T-cell (primary cell): ENCODE results near the gene TBX6. TPM values are rescaled to one million over a fixed set of nuclear protein-coding genes. Genes with fewer than 3 reads are reported as not detected.
"Not testable (repeated sequence)": the region's sequence is repeated elsewhere in the genome, so short reads cannot be mapped to it uniquely, and the experiment has no call there.

Experiments used
- ATAC-seq, 4 experiments: fragments of 200-7000 bp in 3 of 4; fragments of 150-1000 bp in 1 of 4; cut with Tn5 transposase; replicated peaks in 1 of 4; 1 replicate in 3 of 4; 2 replicates in 1 of 4; pipeline ENCODE4 v1.10.0; 2021; ENCODE audit warnings: moderate library complexity in 3 of 4, mild to moderate bottlenecking in 2 of 4, moderate number of reproducible peaks in 1 of 4
- CTCF ChIA-PET, 2 donors: fragments of 300-600 bp; sonication (Branson Sonifier 250); formaldehyde crosslinking; loops; one replicate each; lab custom pipeline; 2022; ENCODE audit warnings: antibody characterized with exemption in 2 of 2; lab: Charles Lee
- POLR2A ChIA-PET, 2 donors: fragments of 300-600 bp; sonication (Branson Sonifier 250); formaldehyde crosslinking; loops; one replicate each; lab custom pipeline; 2022; ENCODE audit warnings: antibody characterized with exemption in 2 of 2; lab: Charles Lee
- DNase-seq, 35 experiments: peaks; one replicate each; pipeline versions ENCODE4 v3.0.0 to v3.0.0-alpha.2; 2013 to 2023
- H3K27ac ChIP-seq: one replicate; pipeline ENCODE4 v1.5.1; 2013; ENCODE audit warnings: low read length
- H3K27me3 ChIP-seq, 2 experiments: replicated peaks in 1 of 2; 1 replicate in 1 of 2; 2 replicates in 1 of 2; pipeline versions ENCODE4 v1.6.1 to v1.7.0; 2013; ENCODE audit warnings: low read length in 1 of 2, mixed read lengths in 1 of 2; ENCODE audit not compliant: control insufficient read depth in 2 of 2, insufficient read depth in 2 of 2; ENCODE audit errors: extremely low read depth in 1 of 2
- H3K36me3 ChIP-seq, 2 donors: 1 replicate in 1 of 2; 2 replicates in 1 of 2; pipeline versions ENCODE4 v1.6.1 to v1.7.0; 2013; ENCODE audit warnings: low read length in 1 of 2; ENCODE audit not compliant: control insufficient read depth in 2 of 2, insufficient read depth in 1 of 2; ENCODE audit errors: extremely low read depth in 1 of 2
- H3K4me1 ChIP-seq, 2 experiments: 1 replicate in 1 of 2; 2 replicates in 1 of 2; pipeline versions ENCODE4 v1.6.1 to v1.7.0; 2013; ENCODE audit warnings: low read length in 2 of 2, mixed read lengths in 1 of 2; ENCODE audit not compliant: insufficient read depth in 2 of 2, control insufficient read depth in 1 of 2; ENCODE audit errors: extremely low read depth in 1 of 2
- H3K4me3 ChIP-seq, 2 donors: 1 replicate in 1 of 2; 2 replicates in 1 of 2; pipeline versions ENCODE4 v1.5.1 to v1.7.0; 2013; ENCODE audit warnings: mild to moderate bottlenecking in 2 of 2, low read length in 1 of 2, moderate library complexity in 1 of 2; ENCODE audit not compliant: control insufficient read depth in 1 of 2; ENCODE audit errors: extremely low read depth in 1 of 2
- H3K9me3 ChIP-seq: 2 replicates; pipeline ENCODE4 v1.7.0; 2013
- H3K27ac Mint-ChIP-seq, 2 donors: one replicate each; pipeline ENCODE4 v1.8.0; 2020 to 2021; ENCODE audit warnings: mild to moderate bottlenecking in 2 of 2, mixed read lengths in 2 of 2
- H3K27me3 Mint-ChIP-seq, 2 donors: one replicate each; pipeline ENCODE4 v1.8.0; 2021 to 2022; ENCODE audit warnings: mixed read lengths in 2 of 2
- H3K36me3 Mint-ChIP-seq: one replicate; pipeline ENCODE4 v1.8.0; 2021; ENCODE audit warnings: mixed read lengths
- H3K4me1 Mint-ChIP-seq, 3 donors: one replicate each; pipeline ENCODE4 v1.8.0; 2020 to 2022; ENCODE audit warnings: mixed read lengths in 3 of 3, mild to moderate bottlenecking in 1 of 3
- H3K4me3 Mint-ChIP-seq, 3 donors: one replicate each; pipeline ENCODE4 v1.8.0; 2020 to 2022; ENCODE audit warnings: mild to moderate bottlenecking in 3 of 3, mixed read lengths in 3 of 3, moderate library complexity in 3 of 3
- H3K9me3 Mint-ChIP-seq, 3 donors: one replicate each; pipeline ENCODE4 v1.8.0; 2020 to 2022; ENCODE audit warnings: mixed read lengths in 3 of 3
- WGBS: methylation state at CpG from one replicate; pipeline ENCODE4 v1.1.5; 2013; ENCODE audit warnings: missing lambda C conversion rate; ENCODE audit not compliant: insufficient coverage; 5-methylcytosine and 5-hydroxymethylcytosine counted together
- total RNA-seq, 35 experiments: library from RNA in 6 of 35; stranded (reverse) in 6 of 35; fragments of 120-200 nt in 1 of 35; gene quantifications; one replicate each; pipeline versions ENCODE4 v1.2.1 to v1.2.4 and lab custom pipeline; 2013 to 2026

TBX6 gene
- total RNA-seq, 5 donors from 2014 or later (not counting 1 experiment from before 2014, with no cell fraction given) = 1.4 to 2.0 (median 1.5) TPM

DNA sequence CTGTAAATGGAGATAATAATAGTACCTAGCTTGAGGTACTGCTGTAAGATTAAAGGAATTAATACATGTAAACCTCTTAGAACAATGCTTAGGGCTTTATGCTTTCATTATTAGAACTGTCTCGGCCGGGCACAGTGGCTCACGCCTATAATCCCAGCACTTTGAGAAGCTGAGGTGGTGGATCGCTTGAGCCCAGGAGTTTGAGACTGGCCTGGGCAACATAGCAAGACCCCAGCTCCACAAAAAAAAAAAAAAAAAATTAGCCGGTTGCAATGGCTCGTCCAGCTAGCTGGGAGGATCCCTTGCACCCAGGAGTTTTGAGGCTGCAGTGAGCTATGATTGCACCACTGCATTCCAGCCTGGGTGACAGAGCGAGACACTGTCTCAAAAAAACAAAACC, 23.1 kb upstream of the TBX6 start:
- POLR2A ChIA-PET, H3K9me3 Mint-ChIP-seq, H3K4me3 ChIP-seq, DNase-seq, ATAC-seq, H3K27me3 Mint-ChIP-seq, H3K27me3 ChIP-seq, H3K9me3 ChIP-seq: not testable (repeated sequence)
- Mint-ChIP-seq H3K4me1 (peaks cover 15 to 33% (median 23%) of the 10 kb centered on the region in 3 donors), H3K36me3 (peaks cover 13% of the 10 kb centered on the region), H3K4me3 (peak overlapping the region in 1 of 3 donors; percentile 28), H3K27ac (peak overlapping the region; percentile 79 to 84)
- whole genome bisulfite sequencing = 100% methylated on average over 2 of the region's 7 CpGs
- H3K27ac ChIP-seq = peak overlapping the region; percentile 55
- peaks cover 0 to 36% of the 10 kb centered on the region in 2 experiments for H3K4me1 ChIP-seq
- peaks cover 13 to 36% of the 10 kb centered on the region in 2 donors for H3K36me3 ChIP-seq
- CTCF ChIA-PET = interaction anchor here in 1 of 2 donors (0.6 to 0.7 kb wide), 3 partner anchors 66 to 402 kb away, joined by 4 to 10 read pairs (median 4); no protein-coding TSS in a partner anchor

GRCh38 chr16:30114411-30114810, 22.7 kb upstream of the TBX6 start:
- POLR2A ChIA-PET = no interaction called here
- H3K27ac Mint-ChIP-seq = peak overlapping the region; percentile 61 to 79

GRCh38 chr16:30113711-30114333, 22.1 kb upstream of the TBX6 start:
- Mint-ChIP-seq H3K9me3 (no peaks in the 10 kb centered on the region), H3K4me3 (no peak overlapping the region), H3K4me1 (peaks cover 13 to 28% (median 20%) of the 10 kb centered on the region in 3 donors), H3K27me3 (no peaks in the 10 kb centered on the region), H3K27ac (peak overlapping the region in 1 of 2 donors; percentile 67), H3K36me3 (peaks cover 6% of the 10 kb centered on the region)
- 100% methylated on average over 3 of the region's 20 CpGs for WGBS
- ChIA-PET POLR2A (no interaction called here), CTCF (no interaction called here)
- H3K4me1 ChIP-seq = peaks cover 0 to 36% of the 10 kb centered on the region in 2 experiments
- DNase-seq (no peak), ATAC-seq (no peak)
- no peaks in the 10 kb centered on the region for H3K9me3 ChIP-seq
- no peak overlapping the region for H3K4me3 ChIP-seq
- H3K36me3 ChIP-seq = peaks cover 20 to 37% of the 10 kb centered on the region in 2 donors
- H3K27ac ChIP-seq = peak overlapping the region; percentile 55
- no peaks in the 10 kb centered on the region for H3K27me3 ChIP-seq

More at GRCh38 chr16:30114411-30114810, 22.7 kb upstream of the TBX6 start:
- H3K36me3 Mint-ChIP-seq = peaks cover 10% of the 10 kb centered on the region
- ATAC-seq (no peak), DNase-seq (no peak)
- no peaks in the 10 kb centered on the region for H3K27me3 Mint-ChIP-seq
- peaks cover 13 to 31% (median 21%) of the 10 kb centered on the region in 3 donors for H3K4me1 Mint-ChIP-seq
- Histone ChIP-seq H3K4me3 (no peak overlapping the region), H3K4me1 (peaks cover 0 to 36% of the 10 kb centered on the region in 2 experiments), H3K27ac (peak overlapping the region; percentile 55), H3K9me3 (no peaks in the 10 kb centered on the region), H3K36me3 (peaks cover 16 to 37% of the 10 kb centered on the region in 2 donors), H3K27me3 (no peaks in the 10 kb centered on the region)
- no peaks in the 10 kb centered on the region for H3K9me3 Mint-ChIP-seq
- 97% methylated on average over 6 of the region's 11 CpGs for WGBS
- no peak overlapping the region for H3K4me3 Mint-ChIP-seq
- CTCF ChIA-PET = no interaction called here

GRCh38 chr16:30113031-30113710, 21.4 kb upstream of the TBX6 start, which contains the start of gene GDPD3:
Gene GDPD3 (minus strand): TSS chr16:30113537. CDS start chr16:30113478, 59 bp downstream.
- no peak within 1 kb of the TSS for H3K4me3 Mint-ChIP-seq
- 95% methylated on average over 12 of the region's 20 CpGs for WGBS
- CTCF ChIA-PET = no interaction called here
- H3K4me1 Mint-ChIP-seq = peaks cover 13 to 28% (median 20%) of the 10 kb centered on the region in 3 donors
- Histone ChIP-seq H3K4me1 (peaks cover 0 to 36% of the 10 kb centered on the region in 2 experiments), H3K27ac (peak within 1 kb of the TSS; percentile 55), H3K27me3 (no peaks in the 10 kb centered on the region), H3K36me3 (peaks cover 19 to 33% of the 10 kb centered on the region in 2 donors), H3K9me3 (no peaks in the 10 kb centered on the region), H3K4me3 (no peak within 1 kb of the TSS)
- H3K27me3 Mint-ChIP-seq = no peaks in the 10 kb centered on the region
- POLR2A ChIA-PET = interaction anchor here in 1 of 2 donors (0.6 kb wide), 1 partner anchor 602 kb away, joined by 4 read pairs; no protein-coding TSS in a partner anchor
- ATAC-seq = no peak
- H3K36me3 Mint-ChIP-seq = peaks cover 6% of the 10 kb centered on the region
- no peak for DNase-seq
- H3K9me3 Mint-ChIP-seq = no peaks in the 10 kb centered on the region
- H3K27ac Mint-ChIP-seq = peak within 1 kb of the TSS in 1 of 2 donors; percentile 77

- ATAC-seq = peak; percentile 29 to 52 (median 38)
- ChIA-PET CTCF (interaction anchor here in 1 of 2 donors (0.5 to 0.7 kb wide), 2 partner anchors 22 to 391 kb away, joined by 3 to 4 read pairs; no protein-coding TSS in a partner anchor), POLR2A (interaction anchor here in 1 of 2 donors (0.6 kb wide), 1 partner anchor 603 kb away, joined by 4 read pairs; no protein-coding TSS in a partner anchor)
- no peak overlapping the region for H3K4me3 Mint-ChIP-seq
- no peaks in the 10 kb centered on the region for H3K27me3 Mint-ChIP-seq
- H3K36me3 ChIP-seq = peaks cover 15 to 30% of the 10 kb centered on the region in 2 donors
- no peak overlapping the region for H3K27ac ChIP-seq
- no peak overlapping the region for H3K27ac Mint-ChIP-seq
- no peaks in the 10 kb centered on the region for H3K27me3 ChIP-seq
- WGBS = 79% methylated on average over 21 of the region's 29 CpGs
- DNase-seq = peak in 18 of 35 experiments; percentile 28 to 72 (median 37)
- no peak overlapping the region for H3K4me3 ChIP-seq
- H3K36me3 Mint-ChIP-seq = peaks cover 6% of the 10 kb centered on the region
- H3K9me3 Mint-ChIP-seq = no peaks in the 10 kb centered on the region
- peaks cover 0 to 36% of the 10 kb centered on the region in 2 experiments for H3K4me1 ChIP-seq
- H3K4me1 Mint-ChIP-seq = peaks cover 13 to 28% (median 20%) of the 10 kb centered on the region in 3 donors
- no peaks in the 10 kb centered on the region for H3K9me3 ChIP-seq
Observed at GRCh38 chr16:30112197-30113030, 20.7 kb upstream of the TBX6 start.
